K562 (cell line): ENCODE results near the gene FLOT2. TPM values are rescaled to one million over a fixed set of nuclear protein-coding genes. Genes with fewer than 3 reads are reported as not detected.

Experiments used
- CBFA2T2 ChIP-seq: fragments of 450-650 bp; conservative IDR thresholded peaks from 2 replicates; pipeline ENCODE4 v1.6.1; 2017; ENCODE audit warnings: mild to moderate bottlenecking
- CBX1 ChIP-seq: sonication (generic); IDR thresholded peaks from 2 replicates; pipeline ENCODE4 v1.6.1; 2016; ENCODE audit warnings: antibody characterized with exemption, low read depth, mild to moderate bottlenecking
- CHD1 ChIP-seq: fragments of 200-600 bp; sonication (generic); IDR thresholded peaks from one replicate; pipeline ENCODE4 v1.6.1; 2012; ENCODE audit warnings: mild to moderate bottlenecking, moderate library complexity, low read length, inconsistent platforms
- DDX20 ChIP-seq: fragments of 450-650 bp; IDR thresholded peaks from 2 replicates; pipeline ENCODE4 v1.6.1; 2016; ENCODE audit warnings: missing genetic modification characterization, low read depth, mild to moderate bottlenecking, missing compliant biosample characterization, moderate library complexity
- EHMT2 ChIP-seq: fragments of 450-650 bp; IDR thresholded peaks from 2 replicates; pipeline ENCODE4 v1.6.1; 2018; ENCODE audit warnings: antibody characterized with exemption
- FOXA3 ChIP-seq, 2 experiments: fragments of 450-650 bp in 1 of 2; sonication (generic) in 1 of 2; formaldehyde crosslinking; IDR thresholded peaks in 1 of 2; conservative IDR thresholded peaks in 1 of 2; 2 replicates each; pipeline versions ENCODE4 v1.4.0 to v1.8.0; 2020 to 2022; ENCODE audit warnings: mild to moderate bottlenecking in 2 of 2, missing genetic modification reagents in 1 of 2
- GTF2B ChIP-seq: IDR thresholded peaks from 2 replicates; pipeline ENCODE4 v1.6.1; 2011; ENCODE audit not compliant: insufficient read length; ENCODE audit errors: extremely low read depth
- HNRNPLL ChIP-seq: fragments of 200-400 bp; formaldehyde crosslinking; IDR thresholded peaks from 2 replicates; pipeline ENCODE4 v1.6.1; 2017; ENCODE audit warnings: low read length, low read depth, mild to moderate bottlenecking; ENCODE audit not compliant: poor library complexity, severe bottlenecking
- KAT8 ChIP-seq: fragments of 450-650 bp; IDR thresholded peaks from 2 replicates; pipeline ENCODE4 v1.6.1; 2016; ENCODE audit warnings: low read depth, mild to moderate bottlenecking
- MXI1 ChIP-seq: IDR thresholded peaks from 2 replicates; pipeline ENCODE4 v1.6.1; 2011; ENCODE audit warnings: low read depth, mild to moderate bottlenecking, improper control_type of control experiment, low read length
- NR4A1 ChIP-seq, 2 experiments: fragments of 250-450 bp in 1 of 2; fragments of 450-650 bp in 1 of 2; sonication (Bioruptor Pico) in 1 of 2; IDR thresholded peaks; 2 replicates each; pipeline versions ENCODE4 v1.4.0 to v1.6.1; 2016 to 2020; ENCODE audit warnings: mild to moderate bottlenecking in 2 of 2, missing compliant biosample characterization in 1 of 2, missing genetic modification characterization in 1 of 2, moderate library complexity in 1 of 2
- PYGO2 ChIP-seq: fragments of 450-650 bp; IDR thresholded peaks from 2 replicates; pipeline ENCODE4 v1.6.1; 2016; ENCODE audit warnings: mild to moderate bottlenecking, missing genetic modification characterization, moderate library complexity, missing compliant biosample characterization
- RERE ChIP-seq: sonication (generic); formaldehyde crosslinking; IDR thresholded peaks from 2 replicates; pipeline ENCODE4 v1.8.0; 2023; ENCODE audit warnings: missing genetic modification reagents, mild to moderate bottlenecking, borderline replicate concordance
- SIRT6 ChIP-seq: IDR thresholded peaks from one replicate; pipeline ENCODE4 v1.6.1; 2012; ENCODE audit warnings: low read depth, mild to moderate bottlenecking, control low read depth, inconsistent platforms, low read length, moderate library complexity
- SIX5 ChIP-seq, 2 experiments: IDR thresholded peaks; 2 replicates each; pipeline ENCODE4 v1.6.1; 2011; ENCODE audit warnings: low read length in 2 of 2, borderline replicate concordance in 1 of 2, low read depth in 1 of 2, mild to moderate bottlenecking in 1 of 2, moderate library complexity in 1 of 2; ENCODE audit not compliant: insufficient read depth in 1 of 2
- STAT5A ChIP-seq: IDR thresholded peaks from 2 replicates; pipeline ENCODE4 v1.6.1; 2012; ENCODE audit warnings: low read length, inconsistent platforms, borderline replicate concordance
- TARDBP ChIP-seq: fragments of 450-650 bp; IDR thresholded peaks from 2 replicates; pipeline ENCODE4 v1.6.1; 2016
- ZNF655 ChIP-seq: fragments of 250-450 bp; sonication (Bioruptor Pico); IDR thresholded peaks from 2 replicates; pipeline ENCODE4 v1.5.0; 2021
- ZNF668 ChIP-seq: fragments of 250-450 bp; sonication (Bioruptor Pico); IDR thresholded peaks from 2 replicates; pipeline ENCODE4 v1.8.0; 2022; ENCODE audit warnings: mild to moderate bottlenecking, inconsistent platforms
- ZNF766 ChIP-seq: fragments of 200-800 bp; sonication (Bioruptor generic); conservative IDR thresholded peaks from 2 replicates; pipeline ENCODE4 v1.6.1; 2016; ENCODE audit warnings: missing genetic modification characterization, missing compliant biosample characterization
- polyA plus RNA-seq, 8 experiments: library from polyadenylated mRNA; depleted of rRNA in 4 of 8; stranded (reverse) in 5 of 8; unstranded in 3 of 8; fragments of >200 nt; fragmentation: Nextera tagmentation in 2 of 8; fragmentation: Illumina TruSeq in 1 of 8; extraction: Ambion mirVana in 2 of 8; extraction: Trizol in 1 of 8; gene quantifications; 2 replicates each; pipeline versions ENCODE4 v1.2.1 to v1.2.3, GENCODE V29; 2011 to 2014; ENCODE audit warnings: inconsistent platforms in 1 of 8, missing spikeins in 1 of 8
- total RNA-seq, 7 experiments: library from RNA; depleted of rRNA in 6 of 7; stranded (reverse); fragments of >200 nt in 6 of 7; fragmentation: Illumina TruSeq in 2 of 7; extraction: Trizol in 2 of 7; gene quantifications; 2 replicates each; pipeline versions ENCODE4 v1.2.1 to v1.2.3, GENCODE V29; 2011 to 2021; ENCODE audit warnings: low replicate concordance in 1 of 7

The FLOT2 gene
- total and polyA plus RNA-seq, 9 of the 15 experiments (the other 6 are each of a cell fraction or from before 2014, with no cell fraction given): 17.5 to 138 (median 41.7) TPM

- no peak; the same call in 1 of the 2 replicates for TF ChIP-seq RERE (CRISPR knock-in tag)
- 0 out of 2 replicates have a peak, but pooled peaks have one; percentile 23 for TF ChIP-seq MXI1
- TF ChIP-seq ZNF655 (CRISPR knock-in tag): no peak
- no peak for TF ChIP-seq NR4A1 (CRISPR knock-in tag; IDR thresholded peaks at IDR 0.05)
- 0 out of 2 replicates have a peak, but pooled peaks have one; percentile 46 for TF ChIP-seq NR4A1 (tag; IDR thresholded peaks at IDR 0.05)
- no peak; the same call in 1 of the 2 replicates for TF ChIP-seq CBX1
- no peak for TF ChIP-seq SIRT6
- no peak for TF ChIP-seq SIX5 (IDR thresholded peaks at IDR 0.05; ENCODE audit: borderline replicate concordance in 1 of 2, insufficient read depth in 1 of 2, low read depth in 1 of 2, low read length in 2 of 2)
- no peak for TF ChIP-seq GTF2B
- TF ChIP-seq FOXA3 (CRISPR knock-in tag; conservative IDR thresholded peaks at IDR 0.05 in 1 of 2, IDR thresholded peaks at IDR 0.05 in 1 of 2): no peak
- TF ChIP-seq TARDBP: peak; percentile 83; the same call in 1 of the 2 replicates
- TF ChIP-seq ZNF668 (CRISPR knock-in tag): no peak
- no peak for TF ChIP-seq CBFA2T2
- TF ChIP-seq EHMT2: no peak
- peak; percentile 78 for TF ChIP-seq CHD1
- no peak for TF ChIP-seq DDX20
- no peak for TF ChIP-seq STAT5A
- TF ChIP-seq ZNF766: no peak
- TF ChIP-seq PYGO2: no peak
- TF ChIP-seq KAT8: no peak
- no peak for TF ChIP-seq HNRNPLL
Observed at GRCh38 chr17:28896884-28897768, at the start of gene FLOT2 (continued).
